H9 (cell line): ENCODE data around the gene DMWD. TPM values are rescaled to one million over a fixed set of nuclear protein-coding genes. Genes with fewer than 3 reads are reported as not detected.
A peak's percentile ranks its signal among the peaks of the same experiment; 100 is the strongest.

Experiments
- DNase-seq: peaks from one replicate; pipeline ENCODE4 v3.0.0-alpha.2; 2017
- H2AFZ ChIP-seq: one replicate; pipeline ENCODE4 v1.6.1; 2013; ENCODE audit warnings: mild to moderate bottlenecking, low read length, control low read depth, moderate library complexity
- H2AK5ac ChIP-seq: 2 replicates; pipeline ENCODE4 v1.6.1; 2013; ENCODE audit warnings: low read length, control low read depth, mixed read lengths; ENCODE audit not compliant: insufficient read length
- H2BK120ac ChIP-seq: one replicate; pipeline ENCODE4 v1.6.1; 2013; ENCODE audit warnings: low read depth, mild to moderate bottlenecking, low read length, control low read depth, inconsistent platforms; ENCODE audit not compliant: poor library complexity, severe bottlenecking
- H2BK12ac ChIP-seq: 2 replicates; pipeline ENCODE4 v1.6.1; 2013; ENCODE audit warnings: low read length, control low read depth, mixed read lengths, low read depth; ENCODE audit not compliant: insufficient read length
- H2BK15ac ChIP-seq: 2 replicates; pipeline ENCODE4 v1.6.1; 2013; ENCODE audit warnings: low read depth, low read length, control low read depth
- H2BK20ac ChIP-seq: one replicate; pipeline ENCODE4 v1.6.1; 2013; ENCODE audit warnings: low read depth, mild to moderate bottlenecking, low read length, control low read depth, inconsistent platforms; ENCODE audit not compliant: poor library complexity, severe bottlenecking
- H2BK5ac ChIP-seq: 2 replicates; pipeline ENCODE4 v1.6.1; 2013; ENCODE audit warnings: low read length, control low read depth, mixed read lengths; ENCODE audit not compliant: insufficient read length
- H3K14ac ChIP-seq: 2 replicates; pipeline ENCODE4 v1.6.1; 2013; ENCODE audit warnings: low read length, control low read depth; ENCODE audit not compliant: insufficient read depth
- H3K18ac ChIP-seq: 2 replicates; pipeline ENCODE4 v1.6.1; 2013; ENCODE audit warnings: low read depth, mild to moderate bottlenecking, mixed read lengths, low read length, control low read depth; ENCODE audit not compliant: insufficient read length
- H3K23ac ChIP-seq: 2 replicates; pipeline ENCODE4 v1.6.1; 2013; ENCODE audit warnings: low read length, control low read depth, mixed read lengths, low read depth; ENCODE audit not compliant: insufficient read length
- H3K23me2 ChIP-seq: 2 replicates; pipeline ENCODE4 v1.6.1; 2013; ENCODE audit warnings: low read depth, mild to moderate bottlenecking, mixed read lengths, low read length, control low read depth; ENCODE audit not compliant: insufficient read length, poor library complexity, severe bottlenecking
- H3K27ac ChIP-seq: 2 replicates; pipeline ENCODE4 v1.5.1; 2013; ENCODE audit warnings: low read length, control low read depth, mixed read lengths, low read depth; ENCODE audit not compliant: insufficient read length
- H3K27me3 ChIP-seq: 2 replicates; pipeline ENCODE4 v1.6.1; 2013; ENCODE audit warnings: low read length, control low read depth, inconsistent platforms; ENCODE audit not compliant: insufficient read depth
- H3K4ac ChIP-seq: 2 replicates; pipeline ENCODE4 v1.6.1; 2013; ENCODE audit warnings: low read depth, mild to moderate bottlenecking, control low read depth, inconsistent platforms, low read length, moderate library complexity
- H3K4me1 ChIP-seq: 2 replicates; pipeline ENCODE4 v1.6.1; 2013; ENCODE audit warnings: low read length, control low read depth, inconsistent platforms; ENCODE audit not compliant: insufficient read depth
- H3K4me2 ChIP-seq: 2 replicates; pipeline ENCODE4 v1.6.1; 2013; ENCODE audit warnings: low read length, control low read depth, mixed read lengths; ENCODE audit not compliant: insufficient read length, insufficient read depth
- H3K56ac ChIP-seq: 2 replicates; pipeline ENCODE4 v1.6.1; 2013; ENCODE audit warnings: low read depth, mild to moderate bottlenecking, mixed read lengths, low read length, control low read depth; ENCODE audit not compliant: insufficient read length
- H3K79me1 ChIP-seq: 2 replicates; pipeline ENCODE4 v1.6.1; 2013; ENCODE audit warnings: low read depth, mild to moderate bottlenecking, moderate library complexity, low read length, control low read depth, inconsistent platforms; ENCODE audit not compliant: insufficient read depth, poor library complexity, severe bottlenecking
- H3K79me2 ChIP-seq: 2 replicates; pipeline ENCODE4 v1.6.1; 2013; ENCODE audit warnings: low read length, control low read depth, inconsistent platforms; ENCODE audit not compliant: insufficient read depth
- H3K9ac ChIP-seq: 2 replicates; pipeline ENCODE4 v1.6.1; 2013; ENCODE audit warnings: low read length, control low read depth, mixed read lengths; ENCODE audit not compliant: insufficient read length; ENCODE audit errors: extremely low read depth
- H3K9me3 ChIP-seq: one replicate; pipeline ENCODE4 v1.6.1; 2013; ENCODE audit warnings: low read depth, low read length, inconsistent platforms; ENCODE audit not compliant: control insufficient read depth
- H3T11ph ChIP-seq: one replicate; pipeline ENCODE4 v1.6.1; 2013; ENCODE audit warnings: mild to moderate bottlenecking, low read length, control low read depth, inconsistent platforms
- H4K20me1 ChIP-seq: one replicate; pipeline ENCODE4 v1.6.1; 2013; ENCODE audit not compliant: control insufficient read depth, insufficient read length, insufficient read depth
- H4K5ac ChIP-seq: 2 replicates; pipeline ENCODE4 v1.6.1; 2013; ENCODE audit warnings: low read depth, mild to moderate bottlenecking, mixed read lengths, low read length, control low read depth; ENCODE audit not compliant: insufficient read length
- H4K8ac ChIP-seq: replicated peaks from 2 replicates; pipeline ENCODE4 v1.6.1; 2013; ENCODE audit warnings: low read length, control low read depth, mixed read lengths, low read depth; ENCODE audit not compliant: insufficient read length
- H4K91ac ChIP-seq: 2 replicates; pipeline ENCODE4 v1.6.1; 2013; ENCODE audit warnings: low read depth, mild to moderate bottlenecking, moderate library complexity, mixed read lengths, low read length, control low read depth; ENCODE audit not compliant: insufficient read length
- H3K27ac Mint-ChIP-seq, 3 experiments: 2 replicates in 2 of 3; 3 replicates in 1 of 3; pipeline ENCODE4 v1.8.0; 2020 to 2021; ENCODE audit warnings: mixed read lengths in 3 of 3, mild to moderate bottlenecking in 1 of 3, moderate library complexity in 1 of 3
- H3K27me3 Mint-ChIP-seq: 2 replicates; pipeline ENCODE4 v1.8.0; 2021; ENCODE audit warnings: low read depth, mild to moderate bottlenecking, moderate library complexity, mixed read lengths
- H3K36me3 Mint-ChIP-seq, 3 experiments: 2 replicates in 2 of 3; 3 replicates in 1 of 3; pipeline ENCODE4 v1.8.0; 2020 to 2021; ENCODE audit warnings: low read depth in 3 of 3, mixed read lengths in 3 of 3; ENCODE audit not compliant: insufficient read depth in 1 of 3
- H3K4me1 Mint-ChIP-seq, 2 experiments: 2 replicates each; pipeline ENCODE4 v1.8.0; 2020; ENCODE audit warnings: mixed read lengths in 2 of 2
- H3K4me3 Mint-ChIP-seq, 2 experiments: 2 replicates in 1 of 2; 3 replicates in 1 of 2; pipeline ENCODE4 v1.8.0; 2020 to 2021; ENCODE audit warnings: mild to moderate bottlenecking in 2 of 2, mixed read lengths in 2 of 2, moderate library complexity in 1 of 2
- H3K9me3 Mint-ChIP-seq, 2 experiments: 2 replicates in 1 of 2; 3 replicates in 1 of 2; pipeline ENCODE4 v1.8.0; 2020; ENCODE audit warnings: mild to moderate bottlenecking in 2 of 2, mixed read lengths in 2 of 2, moderate library complexity in 1 of 2
- WGBS: extraction: QIAGEN DNeasy Blood & Tissue Kit; methylation state at CpG from one replicate; pipeline ENCODE4 v1.1.7; 2013; ENCODE audit warnings: missing lambda C conversion rate, low lambda C conversion rate, mixed read lengths; ENCODE audit not compliant: insufficient read length; ENCODE audit errors: extremely low coverage; 5-methylcytosine and 5-hydroxymethylcytosine counted together
- total RNA-seq: library from RNA; stranded (reverse); gene quantifications from 2 replicates; pipeline ENCODE4 v1.2.1, GENCODE V29; 2021
- TF ChIP-seq, protein P1 (sequence below): fragments of 200-600 bp; sonication (generic); conservative IDR thresholded peaks from 3 replicates; pipeline ENCODE4 v1.8.0; 2021; ENCODE audit warnings: antibody characterized with exemption, mild to moderate bottlenecking

DMWD gene
- total RNA-seq, 1 experiment from 2014 or later = 75.1 TPM

DNA sequence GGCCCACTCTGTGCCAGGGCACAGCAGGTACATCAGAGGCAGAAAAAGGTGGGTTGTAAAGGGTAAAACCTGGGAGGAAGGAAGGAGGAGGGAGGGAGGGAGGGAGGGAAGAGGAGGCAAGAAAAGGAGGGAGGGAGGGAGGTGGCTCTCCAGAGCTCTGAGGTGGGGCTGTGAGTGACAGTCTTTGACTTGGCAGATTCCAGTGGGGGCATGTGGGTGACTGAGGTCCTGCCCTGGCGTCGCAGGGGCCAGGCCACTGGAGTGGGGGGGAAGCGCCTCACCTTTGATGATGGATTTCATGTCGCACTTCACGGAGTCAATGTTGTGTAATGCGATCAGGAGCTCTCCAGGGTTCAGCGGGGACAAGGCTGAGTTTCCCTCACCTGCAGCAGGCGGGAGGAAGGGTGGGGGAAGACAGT is 28.5 kb upstream of the DMWD start:
- Histone ChIP-seq H4K20me1 (no peaks in the 10 kb centered on the region), H2AK5ac (no peak overlapping the region), H3K4ac (no peak overlapping the region), H3K14ac (no peak overlapping the region), H3K56ac (no peak overlapping the region), H4K8ac (no peak overlapping the region), H3K23ac (no peak overlapping the region), H3K79me1 (no peaks in the 10 kb centered on the region), H3K27me3 (no peaks in the 10 kb centered on the region), H3K9me3 (no peaks in the 10 kb centered on the region), H3K79me2 (no peaks in the 10 kb centered on the region), H2AFZ (no peak overlapping the region), H2BK15ac (no peak overlapping the region), H2BK120ac (no peak overlapping the region), H3K4me1 (0 out of 2 replicates have a peak, but pooled peaks cover 1% of the 10 kb centered on the region), H4K5ac (no peak overlapping the region), H2BK5ac (no peak overlapping the region), H3K9ac (no peak overlapping the region), H4K91ac (no peak overlapping the region), H3T11ph (no peak overlapping the region), H3K23me2 (peaks cover 4% of the 10 kb centered on the region), H2BK20ac (no peak overlapping the region), H3K27ac (no peak overlapping the region), H3K18ac (no peak overlapping the region), H3K4me2 (no peak overlapping the region), H2BK12ac (no peak overlapping the region)
- Mint-ChIP-seq H3K9me3 (no peaks in the 10 kb centered on the region), H3K4me3 (no peak overlapping the region), H3K4me1 (peaks cover 18 to 29% of the 10 kb centered on the region in 2 experiments), H3K27me3 (no peaks in the 10 kb centered on the region), H3K36me3 (peaks cover 29 to 68% (median 65%) of the 10 kb centered on the region in 3 experiments), H3K27ac (peak overlapping the region in 2 of 3 experiments; percentile 52 to 59; a peak in 3 of 7 replicates)
- no CpG with 5 or more reads among the region's 8 CpGs for WGBS
- TF ChIP-seq, protein P1, sequence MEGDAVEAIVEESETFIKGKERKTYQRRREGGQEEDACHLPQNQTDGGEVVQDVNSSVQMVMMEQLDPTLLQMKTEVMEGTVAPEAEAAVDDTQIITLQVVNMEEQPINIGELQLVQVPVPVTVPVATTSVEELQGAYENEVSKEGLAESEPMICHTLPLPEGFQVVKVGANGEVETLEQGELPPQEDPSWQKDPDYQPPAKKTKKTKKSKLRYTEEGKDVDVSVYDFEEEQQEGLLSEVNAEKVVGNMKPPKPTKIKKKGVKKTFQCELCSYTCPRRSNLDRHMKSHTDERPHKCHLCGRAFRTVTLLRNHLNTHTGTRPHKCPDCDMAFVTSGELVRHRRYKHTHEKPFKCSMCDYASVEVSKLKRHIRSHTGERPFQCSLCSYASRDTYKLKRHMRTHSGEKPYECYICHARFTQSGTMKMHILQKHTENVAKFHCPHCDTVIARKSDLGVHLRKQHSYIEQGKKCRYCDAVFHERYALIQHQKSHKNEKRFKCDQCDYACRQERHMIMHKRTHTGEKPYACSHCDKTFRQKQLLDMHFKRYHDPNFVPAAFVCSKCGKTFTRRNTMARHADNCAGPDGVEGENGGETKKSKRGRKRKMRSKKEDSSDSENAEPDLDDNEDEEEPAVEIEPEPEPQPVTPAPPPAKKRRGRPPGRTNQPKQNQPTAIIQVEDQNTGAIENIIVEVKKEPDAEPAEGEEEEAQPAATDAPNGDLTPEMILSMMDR = no peak
- no peak for DNase-seq
